GOT3 (cell line): ENCODE measurements around the gene PKD2.
"Not testable (repeated sequence)": the region's sequence is repeated elsewhere in the genome, so short reads cannot be mapped to it uniquely, and the experiment has no call there.

ENCODE experiments used
- DNase-seq: peaks from one replicate; lab custom pipeline; 2025; ENCODE audit warnings: mixed read lengths; lab: John Stamatoyannopoulos, UW

PKD2 gene

DNA sequence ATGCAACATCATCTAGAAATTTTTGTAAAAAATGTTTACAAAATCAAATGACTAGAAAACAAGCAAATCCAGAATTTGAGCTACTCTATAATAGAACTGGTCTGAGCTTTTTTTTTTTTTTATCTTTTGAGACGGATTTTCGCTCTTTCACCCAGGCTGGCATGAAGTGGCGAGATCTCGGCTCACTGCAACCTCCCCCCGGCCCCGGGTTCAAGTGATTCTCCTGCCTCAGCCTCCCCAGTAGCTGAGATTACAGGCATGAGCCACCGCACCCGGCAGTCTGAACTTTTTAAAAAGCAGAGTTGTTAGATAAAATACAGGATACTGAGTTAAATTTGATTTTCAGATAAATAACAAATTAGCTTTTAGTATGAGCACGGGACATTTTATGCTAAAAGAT lies 20.9 kb upstream of the PKD2 start:
- DNase-seq = no peak

DNA sequence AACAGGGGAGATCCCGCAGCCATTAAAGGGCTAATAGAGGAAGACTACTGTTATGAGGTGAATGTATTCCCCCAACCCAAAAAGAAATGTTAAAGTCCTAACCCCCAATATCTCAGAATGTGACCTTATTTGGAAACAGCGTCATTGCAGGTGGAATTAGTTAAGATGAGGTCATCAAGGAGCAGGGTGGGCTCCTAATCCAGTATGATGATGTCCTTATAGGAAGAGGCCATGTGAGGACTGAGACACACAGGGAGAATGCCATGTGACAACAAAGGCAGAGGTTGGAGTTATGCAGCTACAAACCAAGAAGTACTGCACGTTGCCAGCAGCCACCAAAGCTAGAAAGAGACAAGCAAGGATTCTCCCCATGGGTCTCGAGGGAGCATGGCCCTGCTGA lies 17.7 kb upstream of the PKD2 start:
- no peak for DNase-seq

DNA sequence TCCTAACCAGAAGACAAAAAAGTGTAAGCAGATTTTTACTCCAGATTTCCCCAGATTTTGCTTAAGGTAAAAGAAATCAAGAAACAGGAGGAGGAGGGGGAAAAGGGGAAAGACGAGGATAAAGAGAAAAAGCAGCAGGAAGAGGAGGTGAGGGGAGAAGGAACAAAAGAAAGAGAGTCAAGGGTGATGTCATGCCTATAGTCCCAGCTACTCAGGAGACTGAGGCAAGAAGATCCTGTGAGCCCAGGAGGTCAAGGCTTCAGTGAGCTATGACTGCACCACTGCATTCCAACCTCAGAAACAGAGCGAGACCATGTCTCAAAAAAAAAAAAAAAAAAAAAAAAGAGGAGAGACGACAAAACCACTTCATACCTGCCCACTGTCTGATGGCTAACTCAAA lies 12.0 kb upstream of the PKD2 start:
- no peak for DNase-seq

DNA sequence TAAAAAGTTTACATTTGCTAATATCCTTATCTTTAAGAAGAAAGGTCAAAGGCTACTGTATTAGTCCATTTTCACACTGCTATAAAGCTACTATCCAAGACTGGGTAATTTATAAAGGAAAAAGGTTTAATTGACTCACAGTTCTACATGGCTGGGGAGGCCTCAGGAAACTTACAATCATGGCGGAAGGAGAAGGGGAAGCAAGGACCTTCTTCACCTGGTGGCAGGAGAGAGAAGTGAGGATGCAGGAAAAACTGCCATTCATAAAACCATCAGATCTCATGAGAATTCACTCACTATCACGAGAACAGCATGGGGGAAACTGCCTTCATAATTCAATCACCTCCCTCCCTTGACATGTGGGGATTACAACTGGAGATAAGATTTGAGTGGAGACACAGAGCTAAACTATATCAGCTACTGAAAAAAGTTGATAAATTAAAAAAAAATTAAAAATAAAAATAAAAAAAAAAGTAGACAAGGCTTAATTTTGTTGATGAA lies 8.2 kb upstream of the PKD2 start:
- DNase-seq = not testable (repeated sequence)

DNA sequence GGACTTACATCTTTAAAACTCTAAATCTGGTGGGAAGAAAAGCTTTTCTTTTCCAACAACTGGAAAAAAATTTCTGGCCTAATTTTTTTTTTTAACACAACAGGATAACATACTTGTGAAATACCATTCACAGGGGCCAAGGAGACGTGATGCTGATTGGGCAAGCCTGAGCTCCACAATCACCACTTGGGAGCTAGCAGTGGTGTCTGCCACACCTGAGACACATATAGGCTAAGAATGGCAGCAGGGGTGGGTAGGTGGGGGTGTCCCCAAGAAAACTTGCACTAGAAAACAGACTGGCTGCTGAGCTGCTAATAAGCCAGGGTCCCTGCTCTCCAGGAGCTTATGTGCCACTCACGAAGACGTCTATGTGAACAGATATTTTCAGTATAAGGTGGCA lies 5.6 kb upstream of the PKD2 start:
- no peak for DNase-seq

DNA sequence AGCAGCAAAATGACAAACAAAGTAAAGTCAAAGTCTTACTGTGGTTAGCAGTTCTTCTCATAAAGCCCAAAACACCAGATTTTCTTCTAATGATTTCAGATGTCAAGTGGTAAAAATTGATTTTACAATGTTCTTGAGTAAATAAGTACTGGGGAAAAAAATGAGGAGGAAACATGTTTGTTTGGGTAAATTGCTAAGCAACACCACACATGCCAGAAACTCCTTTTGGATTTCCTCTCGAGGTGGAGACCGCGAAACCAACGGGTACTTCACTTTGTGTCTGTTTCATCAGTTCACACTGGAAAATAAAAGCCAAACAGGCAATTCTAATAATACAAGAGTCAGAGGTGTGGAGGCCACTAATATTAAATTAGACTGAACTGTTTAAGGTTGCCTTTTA lies 4.6 kb upstream of the PKD2 start:
- no peak for DNase-seq

DNA sequence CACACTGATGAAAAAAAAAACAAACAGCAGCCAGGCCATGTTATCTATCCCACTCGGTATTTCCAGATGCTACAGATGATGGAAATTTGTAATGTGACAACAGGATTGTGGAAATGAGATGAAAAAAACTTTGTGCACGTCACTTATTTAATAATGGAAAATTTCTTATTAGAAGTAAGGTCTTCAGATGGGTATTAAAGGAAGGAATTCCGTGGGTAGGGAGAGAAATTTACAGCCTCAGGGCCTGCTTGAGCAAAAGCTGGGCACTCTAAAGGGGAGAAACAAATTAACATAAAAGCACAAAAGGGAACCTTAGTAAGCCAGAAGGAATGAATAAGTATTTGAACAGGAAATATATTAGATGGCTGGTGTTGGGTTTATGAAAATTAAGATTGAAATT lies 4.2 kb upstream of the PKD2 start:
- DNase-seq = no peak

DNA sequence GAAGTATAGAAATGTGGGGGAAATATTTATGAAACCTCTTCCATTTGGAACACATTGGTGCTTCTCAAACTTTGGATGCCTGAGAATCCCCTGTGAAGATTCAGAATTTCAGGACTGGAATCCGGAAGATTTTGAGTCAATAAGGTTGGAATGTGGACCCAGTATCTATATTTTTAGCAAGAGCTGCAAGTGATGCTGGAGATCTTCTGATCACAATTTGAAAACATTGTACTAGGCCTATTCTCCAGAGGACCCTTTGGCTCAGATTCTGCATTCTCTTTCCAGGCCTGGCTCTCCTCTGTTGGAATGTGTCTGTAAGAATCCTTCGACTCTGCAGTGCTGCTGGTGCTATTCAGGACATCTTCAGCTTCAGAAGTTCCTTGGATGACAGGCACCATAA lies 2.4 kb upstream of the PKD2 start:
- DNase-seq = no peak

DNA sequence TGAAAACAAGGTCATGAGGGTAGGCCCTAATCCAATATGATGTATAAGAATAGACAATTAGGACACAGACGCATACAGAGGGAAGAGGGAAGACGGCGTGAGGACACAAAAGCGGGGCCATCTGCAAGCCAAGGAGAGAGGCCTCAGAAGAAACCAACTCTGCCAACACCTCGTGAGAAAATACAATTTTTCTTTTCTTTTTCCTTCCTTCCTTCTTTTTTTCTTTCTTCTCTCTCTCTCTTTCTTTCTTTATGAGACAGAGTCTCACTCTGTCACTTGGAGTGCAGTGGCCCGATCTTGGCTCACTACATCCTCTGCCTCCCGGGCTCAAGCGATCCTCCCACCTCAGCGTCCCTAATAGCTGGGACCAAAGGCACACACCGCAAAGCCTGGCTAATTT lies 1.5 kb upstream of the PKD2 start:
- no peak for DNase-seq

DNA sequence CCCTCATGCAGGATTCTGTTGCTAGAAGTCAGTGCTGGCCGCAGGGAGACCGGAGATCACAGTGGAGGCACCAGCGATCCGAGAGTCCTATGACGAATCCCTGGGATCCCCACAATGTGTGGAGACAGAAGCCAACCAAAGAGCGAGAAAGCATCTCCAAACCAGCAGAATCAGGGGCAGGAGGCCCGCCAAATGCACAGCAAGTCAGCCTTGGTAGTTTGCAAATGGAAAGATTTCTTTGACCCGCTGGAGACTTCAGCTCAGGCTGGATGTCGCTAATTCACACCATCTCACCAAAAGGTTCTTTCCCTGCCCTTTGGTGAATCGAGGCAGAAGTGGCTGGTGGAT lies 505 bp upstream of the PKD2 start:
- no peak for DNase-seq

DNA sequence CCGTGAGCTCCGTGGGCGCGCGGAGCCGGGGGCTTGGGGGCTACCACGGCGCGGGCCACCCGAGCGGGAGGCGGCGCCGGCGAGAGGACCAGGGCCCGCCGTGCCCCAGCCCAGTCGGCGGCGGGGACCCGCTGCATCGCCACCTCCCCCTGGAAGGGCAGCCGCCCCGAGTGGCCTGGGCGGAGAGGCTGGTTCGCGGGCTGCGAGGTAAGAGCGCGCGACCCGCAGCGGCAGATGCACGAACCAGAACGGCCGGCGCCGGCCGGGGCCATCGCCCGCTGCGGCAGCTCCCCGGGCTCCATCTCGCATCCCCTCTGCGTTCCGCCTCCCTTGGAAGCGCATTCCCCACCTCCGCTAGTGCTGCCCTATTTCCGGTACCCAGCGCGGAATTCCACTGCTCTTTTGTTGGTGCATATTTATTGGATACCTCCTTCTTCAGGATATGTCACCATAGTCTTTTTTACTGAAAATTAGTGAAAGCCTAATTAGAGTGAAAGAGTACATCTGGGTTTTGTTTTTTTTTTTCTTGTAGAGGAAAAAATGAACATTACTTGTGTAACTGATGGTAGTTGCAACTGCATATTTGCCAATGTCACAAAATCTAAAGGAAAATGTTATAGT lies 797 bp downstream of the PKD2 start:
- no peak for DNase-seq

DNA sequence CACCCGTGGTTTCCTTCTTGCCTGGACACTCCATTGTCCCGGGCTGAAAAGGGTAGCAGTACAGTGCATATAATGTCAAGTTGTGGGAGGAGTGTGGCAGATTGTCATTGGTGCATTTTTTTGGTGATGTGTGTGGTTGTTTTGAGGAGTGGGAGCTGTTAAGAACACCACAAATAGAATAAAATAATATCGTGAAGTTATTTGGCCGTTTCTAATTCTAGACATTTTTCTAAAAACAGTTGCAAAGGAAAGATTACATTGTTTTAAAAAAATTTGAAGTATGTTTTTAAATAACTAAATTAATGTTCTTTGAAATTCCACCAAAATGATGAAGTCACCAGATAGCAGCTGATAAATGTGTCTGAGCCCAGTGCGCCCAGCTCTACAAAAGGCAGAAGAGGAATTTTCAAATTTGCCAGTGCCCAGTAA lies 1.3 kb downstream of the PKD2 start:
- DNase-seq = no peak

DNA sequence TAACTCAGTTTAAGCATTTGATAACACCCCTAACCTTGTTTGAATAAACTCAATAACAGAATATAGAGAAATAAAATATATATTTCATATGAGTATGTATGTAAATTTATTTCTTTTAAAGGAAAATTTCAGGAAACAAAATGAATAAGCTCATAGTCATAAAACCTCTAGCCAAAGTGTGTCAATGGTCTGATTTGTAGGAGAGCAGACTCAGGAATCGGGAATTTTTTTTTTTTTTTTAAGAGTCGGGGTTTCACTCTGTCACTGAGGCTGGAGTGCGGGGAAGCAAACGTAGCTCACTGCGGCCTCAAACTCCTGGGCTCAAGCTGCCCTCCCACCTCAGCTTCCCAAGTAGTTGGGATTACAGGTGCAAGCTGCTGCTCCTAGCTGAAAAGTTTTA lies 2.4 kb downstream of the PKD2 start:
- no peak for DNase-seq

DNA sequence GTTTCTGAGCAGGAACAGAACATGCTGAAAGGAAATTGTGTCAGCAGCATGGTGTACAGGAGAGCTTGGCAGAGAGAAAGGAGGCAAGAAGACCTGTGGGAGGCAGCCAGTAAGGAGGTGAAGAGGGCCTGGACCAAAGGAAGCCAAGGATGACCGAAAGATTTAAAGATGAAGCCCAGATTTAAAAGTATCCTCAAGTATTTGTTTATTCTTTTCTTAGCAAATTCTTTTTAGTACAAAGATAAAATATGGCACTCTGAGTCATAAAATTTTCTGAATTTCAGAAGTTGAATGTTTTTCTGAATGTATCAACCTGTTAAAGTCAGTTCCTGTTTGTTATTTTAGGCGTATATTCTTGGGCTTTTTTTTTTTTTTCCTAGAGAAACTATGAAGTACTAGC lies 3.5 kb downstream of the PKD2 start:
- no peak for DNase-seq

DNA sequence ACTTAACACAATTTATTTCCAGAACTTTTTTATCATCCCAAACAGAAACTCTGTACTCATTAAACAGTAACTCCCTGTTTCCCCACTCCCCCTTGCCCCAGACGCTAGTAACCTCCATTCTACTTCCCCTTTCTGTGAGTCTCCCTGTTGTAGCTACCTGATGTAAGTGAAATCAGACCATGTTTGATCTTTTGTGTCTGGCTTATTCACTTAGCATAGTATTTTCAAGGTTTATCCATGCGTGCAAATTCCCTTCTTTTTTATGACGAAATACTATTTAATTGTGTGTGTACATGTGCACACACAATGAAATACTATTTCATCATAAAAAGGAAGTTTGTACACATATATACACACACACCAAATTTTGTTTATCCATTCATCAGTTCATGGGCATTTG lies 5.2 kb downstream of the PKD2 start:
- DNase-seq = no peak

DNA sequence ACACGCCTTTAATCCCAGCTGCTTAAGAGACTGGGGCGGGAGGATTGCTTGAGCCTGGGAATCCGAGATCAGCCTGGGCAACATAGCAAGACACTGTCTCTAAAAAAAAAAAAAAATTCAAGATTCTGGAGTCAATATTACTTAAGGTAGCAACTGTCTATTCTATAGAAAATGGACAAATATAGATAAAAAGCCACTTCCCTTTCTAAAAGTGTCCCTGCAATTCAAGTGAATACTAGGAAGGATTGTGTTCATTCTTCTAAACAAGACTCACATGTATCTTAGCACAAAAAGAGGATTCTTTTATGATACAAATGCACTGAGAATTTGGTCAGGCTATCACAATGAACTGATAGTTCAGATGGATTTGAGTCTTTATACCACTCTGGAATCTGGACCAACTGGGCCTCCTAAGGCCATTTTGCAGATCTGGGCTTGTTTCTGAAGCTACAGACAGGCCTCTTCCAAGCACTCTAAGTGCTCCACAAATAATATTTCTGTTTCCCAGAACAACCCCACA lies 7.0 kb downstream of the PKD2 start:
- no peak for DNase-seq

DNA sequence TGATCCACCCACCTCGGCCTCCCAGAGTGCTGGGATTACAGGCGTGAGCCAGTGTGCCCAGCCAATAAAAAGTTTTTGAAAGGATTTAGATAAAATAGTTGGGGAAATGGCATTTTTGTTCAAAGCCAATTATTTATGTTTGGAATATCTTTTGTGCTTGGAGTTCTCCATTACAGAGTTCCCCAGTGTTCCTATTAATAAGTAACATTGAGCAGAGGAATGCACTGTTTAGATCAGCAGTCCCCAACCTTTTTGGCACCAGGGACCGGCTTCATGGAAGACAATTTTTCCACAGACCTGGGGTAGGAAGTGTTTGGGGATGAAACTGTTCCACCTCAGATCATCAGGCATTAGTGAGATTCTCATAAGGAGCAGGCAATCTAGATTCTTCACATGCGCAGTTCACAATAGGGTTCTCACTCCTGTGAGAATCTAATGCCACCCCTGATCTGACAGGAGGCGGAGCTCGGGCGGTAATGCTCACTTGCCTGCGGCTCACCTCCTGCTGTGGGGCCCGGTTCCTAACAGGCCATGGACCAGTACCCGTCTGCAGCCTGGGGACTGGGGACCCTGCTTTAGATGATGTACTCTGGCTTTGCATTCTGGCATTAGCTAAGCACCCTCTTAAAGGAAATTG lies 8.3 kb downstream of the PKD2 start:
- no peak for DNase-seq

DNA sequence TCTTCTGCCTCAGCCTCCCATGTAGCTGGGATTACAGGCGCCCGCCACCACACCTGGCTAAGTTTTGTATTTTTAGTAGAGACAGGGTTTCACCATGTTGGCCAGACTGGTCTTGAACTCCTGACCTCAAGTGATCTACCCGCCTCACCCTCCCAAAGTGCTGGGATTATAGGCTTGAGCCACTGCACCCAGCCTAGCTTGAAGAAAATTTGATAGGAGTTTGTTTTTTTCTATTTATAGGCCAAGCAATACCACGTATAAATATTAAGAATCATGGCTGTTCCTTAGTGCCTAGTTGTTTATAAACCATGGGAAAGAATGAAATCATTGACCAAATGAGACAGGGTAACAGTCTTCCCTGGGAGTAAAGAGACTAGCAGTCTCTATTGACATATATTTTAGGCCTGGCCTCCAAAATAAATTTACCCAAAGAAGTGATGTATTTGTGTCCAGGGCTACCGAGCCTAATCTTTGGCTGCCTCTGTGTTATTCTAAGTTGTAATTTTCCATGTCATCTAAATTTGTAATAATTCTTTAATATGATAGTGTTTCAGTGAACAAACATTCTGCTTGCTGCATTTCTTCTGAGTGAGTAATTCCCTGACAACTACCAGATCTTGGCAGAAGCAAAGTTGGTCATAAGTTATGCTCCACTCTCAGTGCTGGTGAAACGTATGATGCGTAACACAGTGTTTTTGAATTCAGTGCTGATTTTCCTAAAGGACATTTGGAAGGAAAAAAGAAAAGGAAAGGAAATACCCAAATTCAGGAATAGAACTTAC lies 10.3 kb downstream of the PKD2 start:
- DNase-seq = no peak

DNA sequence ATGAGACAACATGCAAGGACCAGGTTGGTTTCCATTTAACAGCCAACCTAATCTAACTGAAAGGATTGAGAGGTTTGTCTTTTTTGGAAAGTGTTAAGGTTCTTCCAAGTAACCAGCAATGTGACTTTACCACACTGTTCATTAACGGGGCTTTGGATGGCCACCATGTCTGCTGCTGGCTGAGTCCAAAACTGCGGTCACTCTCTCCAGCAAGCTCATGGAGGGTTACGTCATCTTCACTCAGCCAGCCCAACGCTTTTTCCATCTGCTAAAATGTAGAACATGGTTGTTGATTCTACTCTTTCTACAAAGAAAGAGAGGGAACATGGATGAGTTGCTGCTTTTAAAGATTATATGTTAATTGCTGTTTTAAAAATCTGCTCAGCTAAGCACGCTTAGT lies 11.0 kb downstream of the PKD2 start:
- DNase-seq = no peak

DNA sequence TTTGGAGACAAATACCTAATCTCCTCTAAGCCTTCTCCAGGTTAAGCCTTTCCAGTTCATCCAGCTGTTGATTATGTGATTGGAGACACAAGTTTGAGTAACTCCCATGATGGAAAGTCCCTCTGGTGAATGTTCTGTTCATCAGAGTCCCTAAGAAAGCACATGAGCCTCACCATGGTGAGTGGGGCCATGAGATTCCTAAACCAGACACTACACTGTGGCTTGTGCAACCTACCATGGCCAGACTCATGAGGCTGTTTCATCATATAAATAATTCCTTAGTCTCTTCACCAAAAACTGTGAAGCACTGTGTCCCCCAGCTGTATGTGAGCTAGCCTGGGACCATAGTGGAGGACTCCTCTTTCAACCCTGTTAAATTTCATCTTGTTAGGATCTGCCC lies 14.4 kb downstream of the PKD2 start:
- DNase-seq = no peak

DNA sequence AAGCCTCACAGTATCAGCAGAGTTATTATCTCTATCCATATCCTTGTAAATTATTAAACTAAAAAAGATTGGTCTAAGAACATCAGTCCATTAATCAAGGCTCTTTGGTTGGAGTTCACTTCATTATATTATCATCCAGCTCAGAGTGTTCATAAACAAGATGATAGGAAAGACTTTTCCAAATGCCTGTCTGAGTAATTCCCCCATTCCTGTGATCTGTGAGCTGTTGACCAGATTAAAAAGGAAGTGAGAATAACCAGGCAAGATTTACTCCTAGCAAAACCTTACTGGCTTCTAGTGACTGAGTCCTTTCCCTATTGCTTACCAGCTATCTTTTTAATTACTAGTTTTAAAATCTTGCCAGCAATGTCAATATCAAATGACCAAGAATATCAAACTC lies 14.9 kb downstream of the PKD2 start:
- DNase-seq = no peak

DNA sequence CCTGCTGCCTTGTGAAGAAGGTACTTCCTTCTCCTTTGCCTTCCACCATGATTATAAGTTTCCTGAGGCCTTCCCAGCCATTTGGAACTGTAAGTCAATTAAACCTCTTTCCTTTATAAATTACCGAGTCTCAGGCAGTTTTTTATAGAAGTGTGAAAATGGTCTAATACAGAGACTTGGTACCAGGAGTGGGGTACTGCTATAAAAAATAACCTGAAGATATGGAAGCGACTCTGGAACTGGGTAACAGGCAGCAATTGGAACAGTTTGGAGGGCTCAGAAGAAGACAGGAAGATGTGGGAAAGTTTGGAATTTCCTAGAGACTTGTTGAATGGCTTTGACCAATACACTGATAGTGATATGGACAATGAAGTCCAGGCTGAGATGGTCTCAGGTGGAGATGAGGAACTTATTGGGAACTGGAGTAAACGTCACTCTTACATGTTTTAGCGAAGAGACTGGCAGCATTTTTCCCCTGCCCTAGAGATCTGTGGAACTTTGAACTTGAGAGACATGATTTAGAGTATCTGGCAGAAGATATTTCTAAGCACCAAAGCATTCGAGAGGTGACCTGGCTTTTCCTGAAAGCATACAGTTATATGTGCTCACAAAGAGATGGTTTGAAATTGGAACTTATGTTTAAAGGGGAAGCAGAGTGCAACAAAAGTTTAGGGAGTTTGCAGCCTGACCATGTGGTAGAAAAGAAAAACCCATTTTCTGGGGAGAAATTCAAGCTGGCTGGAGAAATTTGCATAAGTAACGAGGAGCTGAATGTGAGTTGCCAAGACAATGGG lies 18.6 kb downstream of the PKD2 start:
- not testable (repeated sequence) for DNase-seq
